Ovary (tissue), 9 donors: ENCODE data around the gene CDH23. TPM values are rescaled to one million over a fixed set of nuclear protein-coding genes. Genes with fewer than 3 reads are reported as not detected.

Experiments used
- DNase-seq, 5 donors: peaks; one replicate each; pipeline ENCODE4 v3.0.0-alpha.2; 2019 to 2020
- H3K27ac ChIP-seq, 2 donors: fragments of 200-600 bp; one replicate each; pipeline versions ENCODE4 v1.5.1 to v1.8.0; 2019 to 2022
- H3K27me3 ChIP-seq: fragments of 200-600 bp; one replicate; pipeline ENCODE4 v1.8.0; 2022
- H3K36me3 ChIP-seq: fragments of 200-600 bp; sonication (generic); one replicate; pipeline ENCODE4 v1.5.1; 2019
- H3K4me1 ChIP-seq: one replicate; pipeline ENCODE4 v1.8.1; 2013; ENCODE audit warnings: mild to moderate bottlenecking, moderate library complexity; ENCODE audit not compliant: insufficient read depth
- H3K4me3 ChIP-seq: fragments of 200-600 bp; sonication (generic); one replicate; pipeline ENCODE4 v1.5.1; 2017
- H3K9me3 ChIP-seq, 2 donors: fragments of 200-600 bp in 1 of 2; sonication (generic) in 1 of 2; one replicate each; pipeline versions ENCODE4 v1.5.1 to v1.8.1; 2013 to 2019; ENCODE audit warnings: mild to moderate bottlenecking in 1 of 2, moderate library complexity in 1 of 2
- CTCF ChIP-seq, 3 donors: fragments of 450-650 bp in 2 of 3; fragments of 200-600 bp in 1 of 3; IDR thresholded peaks; one replicate each; pipeline versions ENCODE4 v1.5.1 to v1.8.0; 2016 to 2022; ENCODE audit warnings: antibody characterized with exemption in 3 of 3, mild to moderate bottlenecking in 1 of 3
- EP300 ChIP-seq: sonication (generic); formaldehyde crosslinking; IDR thresholded peaks from one replicate; pipeline ENCODE4 v1.6.1; 2017; ENCODE audit warnings: antibody characterized with exemption
- POLR2A ChIP-seq: fragments of 450-650 bp; IDR thresholded peaks from one replicate; pipeline ENCODE4 v1.6.1; 2017; ENCODE audit warnings: antibody characterized with exemption, mild to moderate bottlenecking, moderate library complexity
- WGBS, 3 donors: extraction: QIAGEN DNeasy Blood & Tissue Kit in 1 of 3; methylation state at CpG; one replicate each; pipeline versions ENCODE4 v1.1.5 to v1.1.7; 2013 to 2017; 5-methylcytosine and 5-hydroxymethylcytosine counted together
- intact Hi-C, 4 donors: fragments of 100-400 bp; cut with DNase I; formaldehyde crosslinking; loops; one replicate each; pipeline versions ENCODE4 v1.11.0 to v1.15.1; 2022 to 2023
- polyA plus RNA-seq, 2 donors: library from polyadenylated mRNA; stranded (reverse); fragments of 200-250 nt in 1 of 2; fragments of 350-450 nt in 1 of 2; fragmentation: Illumina TruSeq in 1 of 2; extraction: RNeasy Lipid Tissue Mini Kit (QIAGEN cat#74804) in 1 of 2; gene quantifications; one replicate each; pipeline ENCODE4 v1.2.3, GENCODE V29; 2013 to 2014
- total RNA-seq, 7 donors: library from RNA; depleted of rRNA in 2 of 7; stranded (reverse); fragments of >200 nt in 2 of 7; fragmentation: NEBNext Ultra II Directional in 3 of 7; extraction: Animal tissue kit (Norgen Biotek cat#: 25700) in 3 of 7; gene quantifications; one replicate each; pipeline versions ENCODE4 v1.1.0 to v1.2.4, GENCODE V29; 2016 to 2023
- donor health status: DM: no; HTN: no; CAD: no; lungs with moderate emphysema.
- donor health status: DM: no; HTN: no; CAD: no.
- donor health status: Bipolar disorder and iron deficiency.
- donor health status: DM: yes; HTN: yes; CAD: no.
- donor health status: DM: no; HTN: no; CAD: no.
- donor health status: DM: yes; HTN: yes; CAD: no.

The CDH23 gene
- total and polyA plus RNA-seq, 9 donors = 7.5 to 108 (median 39.1) TPM

- no peak overlapping the region for H3K4me3 ChIP-seq
- no peaks in the 10 kb centered on the region for H3K27me3 ChIP-seq
- intact Hi-C loops = no loop called here
- no peaks in the 10 kb centered on the region for H3K4me1 ChIP-seq
- DNase-seq = peak in 1 of 5 donors; percentile 11
- no peaks in the 10 kb centered on the region for H3K36me3 ChIP-seq
- no peak overlapping the region for H3K27ac ChIP-seq
- TF ChIP-seq CTCF (IDR thresholded peaks at IDR 0.05) (no peak), POLR2A (no peak), EP300 (no peak)
- no peaks in the 10 kb centered on the region for H3K9me3 ChIP-seq
- 88 to 94% (median 92%) methylated on average over 18 of the region's 18 CpGs for WGBS, 3 donors
These were observed 388.1 kb downstream of the CDH23 start for GRCh38 chr10:71784679-71785272.

GRCh38 chr10:71788954-71789353, 392.2 kb downstream of the CDH23 start:
- no peak for DNase-seq
- Histone ChIP-seq H3K4me3 (no peak overlapping the region), H3K36me3 (no peaks in the 10 kb centered on the region), H3K4me1 (no peaks in the 10 kb centered on the region), H3K9me3 (no peaks in the 10 kb centered on the region), H3K27ac (no peak overlapping the region), H3K27me3 (no peaks in the 10 kb centered on the region)
- intact Hi-C loops = no loop called here
- TF ChIP-seq POLR2A (no peak), CTCF (IDR thresholded peaks at IDR 0.05) (no peak), EP300 (no peak)
- 87 to 91% (median 91%) methylated on average over 8 of the region's 8 CpGs for WGBS, 3 donors

DNA sequence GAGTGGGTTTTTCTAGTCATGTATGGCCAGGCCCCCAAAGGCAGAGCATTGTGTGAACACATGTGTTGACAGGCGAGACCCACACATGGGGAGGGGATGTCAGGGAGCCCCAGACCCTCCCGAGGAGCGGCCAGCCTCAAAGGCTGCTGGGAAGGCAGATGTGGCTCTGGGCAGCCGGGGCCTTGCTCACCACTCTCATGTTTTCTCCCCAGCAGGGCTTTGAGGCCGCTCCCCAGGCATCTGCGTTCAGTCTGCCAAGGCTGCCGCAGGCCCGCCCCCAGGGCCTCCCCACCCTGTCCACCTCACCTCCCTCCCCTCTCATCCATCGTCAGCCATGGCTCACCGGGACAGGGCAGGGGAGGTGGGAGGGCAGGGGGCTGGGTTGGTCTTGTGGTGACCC, 393.2 kb downstream of the CDH23 start:
- no peaks in the 10 kb centered on the region for H3K4me1 ChIP-seq
- no peaks in the 10 kb centered on the region for H3K9me3 ChIP-seq
- no peak for DNase-seq
- H3K27me3 ChIP-seq = no peaks in the 10 kb centered on the region
- WGBS, 3 donors = 72 to 85% (median 79%) methylated on average over 10 of the region's 10 CpGs
- intact Hi-C loops = no loop called here
- TF ChIP-seq POLR2A (no peak), CTCF (IDR thresholded peaks at IDR 0.05) (no peak), EP300 (no peak)
- no peak overlapping the region for H3K4me3 ChIP-seq
- no peak overlapping the region for H3K27ac ChIP-seq
- no peaks in the 10 kb centered on the region for H3K36me3 ChIP-seq

DNA sequence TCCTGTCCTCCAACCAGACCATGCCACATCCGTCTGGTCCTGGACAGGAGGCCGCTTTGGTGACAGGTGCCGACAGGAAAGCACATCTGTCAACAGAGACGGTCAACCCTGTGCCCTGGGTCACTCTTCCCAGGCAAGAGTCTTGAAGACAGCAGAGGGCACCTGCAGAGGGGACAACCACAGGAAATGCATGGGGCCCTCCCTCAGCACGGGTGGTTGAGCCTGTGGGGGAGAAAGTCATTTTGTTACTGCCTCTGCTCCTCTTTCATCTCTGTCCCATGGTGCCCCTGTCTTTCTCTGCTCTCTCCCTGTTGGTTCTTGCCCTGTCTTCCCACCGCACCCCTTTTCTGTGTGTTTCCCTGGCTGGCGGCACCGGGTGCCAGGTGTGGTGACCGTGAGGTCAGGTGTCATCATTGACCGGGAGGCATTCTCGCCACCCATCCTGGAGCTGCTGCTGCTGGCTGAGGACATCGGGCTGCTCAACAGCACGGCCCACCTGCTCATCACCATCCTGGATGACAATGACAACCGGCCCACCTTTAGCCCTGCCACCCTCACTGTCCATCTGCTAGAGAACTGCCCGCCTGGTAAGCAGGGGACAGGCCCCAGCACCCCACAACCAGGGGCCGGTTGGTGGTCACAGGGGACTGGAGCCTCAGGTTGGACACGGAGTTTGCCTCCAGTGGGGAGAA, 394.2 kb downstream of the CDH23 start:
- no peak for DNase-seq
- TF ChIP-seq POLR2A (no peak), EP300 (no peak), CTCF (IDR thresholded peaks at IDR 0.05) (no peak)
- intact Hi-C loops = no loop called here
- Histone ChIP-seq H3K27me3 (no peaks in the 10 kb centered on the region), H3K4me1 (no peaks in the 10 kb centered on the region), H3K4me3 (no peak overlapping the region), H3K9me3 (no peaks in the 10 kb centered on the region), H3K36me3 (no peaks in the 10 kb centered on the region), H3K27ac (no peak overlapping the region)
- WGBS, 3 donors = 86 to 89% (median 87%) methylated on average over 17 of the region's 17 CpGs
